Measurements from ENCODE around the gene TCTN3.
"Not testable (repeated sequence)": the region's sequence is repeated elsewhere in the genome, so short reads cannot be mapped to it uniquely, and the experiment has no call there.

TCTN3 gene, protein sequence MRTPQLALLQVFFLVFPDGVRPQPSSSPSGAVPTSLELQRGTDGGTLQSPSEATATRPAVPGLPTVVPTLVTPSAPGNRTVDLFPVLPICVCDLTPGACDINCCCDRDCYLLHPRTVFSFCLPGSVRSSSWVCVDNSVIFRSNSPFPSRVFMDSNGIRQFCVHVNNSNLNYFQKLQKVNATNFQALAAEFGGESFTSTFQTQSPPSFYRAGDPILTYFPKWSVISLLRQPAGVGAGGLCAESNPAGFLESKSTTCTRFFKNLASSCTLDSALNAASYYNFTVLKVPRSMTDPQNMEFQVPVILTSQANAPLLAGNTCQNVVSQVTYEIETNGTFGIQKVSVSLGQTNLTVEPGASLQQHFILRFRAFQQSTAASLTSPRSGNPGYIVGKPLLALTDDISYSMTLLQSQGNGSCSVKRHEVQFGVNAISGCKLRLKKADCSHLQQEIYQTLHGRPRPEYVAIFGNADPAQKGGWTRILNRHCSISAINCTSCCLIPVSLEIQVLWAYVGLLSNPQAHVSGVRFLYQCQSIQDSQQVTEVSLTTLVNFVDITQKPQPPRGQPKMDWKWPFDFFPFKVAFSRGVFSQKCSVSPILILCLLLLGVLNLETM

DNA sequence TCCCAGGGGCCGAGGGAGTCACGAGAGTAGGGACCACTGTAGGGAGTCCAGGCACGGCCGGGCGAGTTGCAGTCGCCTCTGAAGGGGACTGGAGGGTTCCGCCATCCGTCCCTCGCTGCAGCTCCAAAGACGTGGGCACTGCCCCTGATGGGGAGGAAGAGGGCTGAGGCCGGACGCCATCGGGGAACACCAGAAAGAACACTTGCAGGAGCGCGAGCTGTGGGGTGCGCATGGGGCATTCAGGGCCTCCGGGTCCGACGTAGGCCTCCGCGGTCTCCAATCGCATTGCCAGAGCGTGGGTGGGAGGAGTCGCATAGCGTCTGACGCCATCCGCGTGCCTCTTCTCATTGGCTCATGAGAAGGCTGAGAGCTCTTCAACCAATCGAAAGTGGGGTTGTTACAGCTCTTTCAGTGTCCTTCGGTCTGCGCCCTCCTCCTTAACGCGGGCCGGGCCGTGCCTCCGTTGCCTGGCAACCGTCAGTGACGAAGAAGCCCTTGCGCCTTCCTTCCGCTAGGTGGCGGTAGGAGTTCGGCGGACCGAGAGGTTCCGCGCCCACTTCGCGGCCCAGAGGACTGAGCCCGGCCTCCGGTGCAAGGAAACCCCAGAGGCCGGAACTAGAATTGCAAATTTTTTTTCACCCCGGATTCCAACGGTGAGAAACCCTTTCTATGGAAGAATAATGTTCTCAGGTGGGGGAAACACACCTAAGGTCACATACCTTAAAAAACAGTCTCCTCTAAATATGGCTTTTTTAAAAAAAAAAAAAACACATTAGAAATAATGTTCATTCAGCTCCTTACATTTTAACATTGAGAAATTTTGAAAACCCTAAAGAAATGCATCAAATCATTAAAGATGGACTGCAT is at the start of gene TCTN3:
Gene TCTN3, minus strand, starts transcription at position 260 of the 867 bp plus-strand sequence. Its CDS starts 28 bp downstream, at position 232.
- no peaks in the 10 kb centered on the region for H3K27me3 ChIP-seq (ENCODE audit: control insufficient read depth in 1 of 2, insufficient read depth in 2 of 2, low read length in 2 of 2)
- peak within 1 kb of the TSS; percentile 97 to 99 for H3K4me3 ChIP-seq (ENCODE audit: low read depth in 1 of 2, low read length in 2 of 2)
- no peaks in the 10 kb centered on the region for H3K9me3 ChIP-seq (ENCODE audit: control insufficient read depth in 1 of 2, low read length in 2 of 2)
- H3K9ac ChIP-seq (ENCODE audit: low read depth in 1 of 2, low read length in 2 of 2), result peak within 1 kb of the TSS; percentile 92 to 96
- peak within 1 kb of the TSS; percentile 76 for H3K27ac ChIP-seq (ENCODE audit: low read depth, low read length)
- H3K4me1 ChIP-seq (ENCODE audit: control insufficient read depth in 1 of 2, insufficient read depth in 2 of 2, low read length in 2 of 2), result peaks cover 18 to 20% of the 10 kb centered on the region in 2 donors
- H3K36me3 ChIP-seq (ENCODE audit: control insufficient read depth in 1 of 2, insufficient read depth in 2 of 2, low read length in 2 of 2), result peaks cover 0 to 16% of the 10 kb centered on the region in 2 donors

DNA sequence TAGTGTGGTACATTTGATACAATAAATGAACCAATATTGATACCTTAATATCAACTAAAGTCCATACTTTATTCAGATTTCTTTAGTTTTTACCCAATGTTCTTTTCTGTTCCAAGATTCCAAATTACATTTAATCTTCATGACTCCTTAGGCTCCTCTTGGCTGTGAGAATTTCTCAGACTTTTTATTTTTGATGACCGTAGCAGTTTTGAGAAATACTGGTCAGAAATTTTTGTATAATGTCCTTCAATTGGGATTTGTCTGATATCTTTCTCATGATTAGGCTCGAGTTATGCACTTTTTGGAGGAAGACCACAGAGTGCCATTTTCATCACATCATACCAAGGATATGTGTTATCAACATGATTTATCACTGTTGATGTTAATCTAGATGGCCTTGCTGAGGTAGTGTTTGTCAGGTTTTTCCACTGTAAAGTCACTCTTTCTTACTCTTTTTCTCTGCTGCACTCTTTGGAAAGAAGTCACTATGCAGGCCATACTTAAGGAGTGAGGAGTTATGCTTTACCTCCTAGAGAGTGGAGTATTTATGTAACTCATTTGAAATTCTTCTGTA is 49.3 kb upstream of the TCTN3 start:
- no peak overlapping the region for H3K9ac ChIP-seq (ENCODE audit: low read depth in 1 of 2, low read length in 2 of 2)
- H3K27ac ChIP-seq (ENCODE audit: low read depth, low read length), result no peak overlapping the region
- peaks cover 0 to 3% of the 10 kb centered on the region in 2 donors for H3K9me3 ChIP-seq (ENCODE audit: control insufficient read depth in 1 of 2, low read length in 2 of 2)
- H3K4me1 ChIP-seq (ENCODE audit: control insufficient read depth in 1 of 2, insufficient read depth in 2 of 2, low read length in 2 of 2), result peaks cover 7 to 9% of the 10 kb centered on the region in 2 donors
- H3K36me3 ChIP-seq (ENCODE audit: control insufficient read depth in 1 of 2, insufficient read depth in 2 of 2, low read length in 2 of 2), result no peaks in the 10 kb centered on the region
- H3K4me3 ChIP-seq (ENCODE audit: low read depth in 1 of 2, low read length in 2 of 2), result no peak overlapping the region
- H3K27me3 ChIP-seq (ENCODE audit: control insufficient read depth in 1 of 2, insufficient read depth in 2 of 2, low read length in 2 of 2), result peaks cover 0 to 4% of the 10 kb centered on the region in 2 donors

DNA sequence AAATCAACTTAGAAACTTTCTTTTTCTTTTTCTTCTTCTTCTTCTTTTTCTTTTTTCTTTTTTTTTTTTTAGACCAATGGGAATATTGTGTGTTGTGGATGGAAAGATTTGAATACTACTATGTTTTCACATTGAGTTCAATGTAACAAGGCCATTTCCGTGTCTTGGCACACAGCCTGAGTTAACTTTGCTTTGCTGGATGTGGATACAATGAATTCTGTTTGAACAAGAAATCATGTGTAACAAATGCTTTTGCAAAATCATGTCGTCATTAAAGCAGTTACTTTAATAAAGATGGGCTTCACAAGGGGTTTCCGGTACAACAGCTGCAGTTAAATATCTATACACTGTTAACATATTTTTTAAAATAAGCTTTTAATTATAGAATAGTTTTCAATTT is 48.8 kb upstream of the TCTN3 start:
- Histone ChIP-seq H3K27me3 (ENCODE audit: control insufficient read depth in 1 of 2, insufficient read depth in 2 of 2, low read length in 2 of 2) (peaks cover 0 to 3% of the 10 kb centered on the region in 2 donors), H3K4me3 (ENCODE audit: low read depth in 1 of 2, low read length in 2 of 2) (no peak overlapping the region), H3K9me3 (ENCODE audit: control insufficient read depth in 1 of 2, low read length in 2 of 2) (peaks cover 0 to 3% of the 10 kb centered on the region in 2 donors), H3K36me3 (ENCODE audit: control insufficient read depth in 1 of 2, insufficient read depth in 2 of 2, low read length in 2 of 2) (no peaks in the 10 kb centered on the region), H3K27ac (ENCODE audit: low read depth, low read length) (no peak overlapping the region), H3K4me1 (ENCODE audit: control insufficient read depth in 1 of 2, insufficient read depth in 2 of 2, low read length in 2 of 2) (peaks cover 7 to 9% of the 10 kb centered on the region in 2 donors), H3K9ac (ENCODE audit: low read depth in 1 of 2, low read length in 2 of 2) (no peak overlapping the region)

DNA sequence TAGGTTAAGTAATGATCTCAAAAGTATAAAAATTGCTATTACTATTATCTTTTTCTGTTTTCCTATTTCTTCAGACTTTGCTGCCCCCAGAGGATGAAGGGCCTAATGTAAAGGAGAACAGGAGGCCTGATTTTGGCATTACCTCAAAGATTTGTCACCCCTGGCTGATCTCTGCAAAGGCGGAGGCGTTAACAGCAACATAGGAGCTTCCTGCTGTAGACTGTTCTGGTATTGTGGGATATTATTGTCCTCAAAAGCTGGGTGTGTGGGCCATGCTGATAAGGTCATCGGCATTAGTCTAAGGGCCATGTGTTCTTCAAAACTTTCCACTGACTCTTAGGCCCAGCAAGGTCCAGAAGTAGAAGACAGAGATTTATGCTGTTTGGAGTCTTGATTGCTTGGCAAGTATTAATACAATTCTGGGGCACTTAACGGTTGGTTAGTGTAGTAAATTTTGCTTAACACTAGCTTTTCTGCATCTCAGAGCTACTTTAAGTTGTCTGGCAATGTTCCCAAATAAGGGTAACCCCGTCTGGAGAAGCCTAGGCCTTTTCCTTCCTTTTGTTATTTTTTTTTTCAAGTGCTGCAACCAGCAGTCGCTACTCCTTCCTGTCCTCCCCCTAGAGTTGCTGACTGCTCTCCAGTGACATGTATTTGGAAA is 48.2 kb upstream of the TCTN3 start:
- Histone ChIP-seq H3K4me3 (ENCODE audit: low read depth in 1 of 2, low read length in 2 of 2) (no peak overlapping the region), H3K27ac (ENCODE audit: low read depth, low read length) (no peak overlapping the region), H3K4me1 (ENCODE audit: control insufficient read depth in 1 of 2, insufficient read depth in 2 of 2, low read length in 2 of 2) (peaks cover 7 to 9% of the 10 kb centered on the region in 2 donors), H3K9me3 (ENCODE audit: control insufficient read depth in 1 of 2, low read length in 2 of 2) (peaks cover 0 to 3% of the 10 kb centered on the region in 2 donors), H3K36me3 (ENCODE audit: control insufficient read depth in 1 of 2, insufficient read depth in 2 of 2, low read length in 2 of 2) (no peaks in the 10 kb centered on the region), H3K27me3 (ENCODE audit: control insufficient read depth in 1 of 2, insufficient read depth in 2 of 2, low read length in 2 of 2) (no peaks in the 10 kb centered on the region), H3K9ac (ENCODE audit: low read depth in 1 of 2, low read length in 2 of 2) (no peak overlapping the region)

DNA sequence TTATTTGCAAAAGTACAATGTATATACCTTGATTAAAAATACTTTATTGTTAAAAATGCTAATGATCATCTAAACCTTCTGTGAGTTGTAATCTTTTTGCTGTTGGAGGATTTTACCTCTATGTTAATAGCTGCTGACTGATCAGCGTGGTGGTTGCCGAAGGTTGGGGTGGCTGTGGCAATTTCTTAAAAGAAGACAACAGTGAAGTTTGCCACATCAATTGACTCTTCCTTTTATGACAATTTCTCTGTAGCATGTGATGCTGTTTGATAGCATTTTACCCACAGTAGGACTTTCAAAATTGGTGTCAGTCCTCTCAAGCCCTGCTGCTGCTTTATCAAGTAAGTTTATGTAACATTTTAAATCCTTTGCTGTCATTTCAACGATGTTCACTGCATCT is 45.3 kb upstream of the TCTN3 start:
- no peaks in the 10 kb centered on the region for H3K9me3 ChIP-seq (ENCODE audit: control insufficient read depth in 1 of 2, low read length in 2 of 2)
- peaks cover 7 to 9% of the 10 kb centered on the region in 2 donors for H3K4me1 ChIP-seq (ENCODE audit: control insufficient read depth in 1 of 2, insufficient read depth in 2 of 2, low read length in 2 of 2)
- no peaks in the 10 kb centered on the region for H3K36me3 ChIP-seq (ENCODE audit: control insufficient read depth in 1 of 2, insufficient read depth in 2 of 2, low read length in 2 of 2)
- no peak overlapping the region for H3K4me3 ChIP-seq (ENCODE audit: low read depth in 1 of 2, low read length in 2 of 2)
- H3K9ac ChIP-seq (ENCODE audit: low read depth in 1 of 2, low read length in 2 of 2), result no peak overlapping the region
- no peak overlapping the region for H3K27ac ChIP-seq (ENCODE audit: low read depth, low read length)
- H3K27me3 ChIP-seq (ENCODE audit: control insufficient read depth in 1 of 2, insufficient read depth in 2 of 2, low read length in 2 of 2), result no peaks in the 10 kb centered on the region

DNA sequence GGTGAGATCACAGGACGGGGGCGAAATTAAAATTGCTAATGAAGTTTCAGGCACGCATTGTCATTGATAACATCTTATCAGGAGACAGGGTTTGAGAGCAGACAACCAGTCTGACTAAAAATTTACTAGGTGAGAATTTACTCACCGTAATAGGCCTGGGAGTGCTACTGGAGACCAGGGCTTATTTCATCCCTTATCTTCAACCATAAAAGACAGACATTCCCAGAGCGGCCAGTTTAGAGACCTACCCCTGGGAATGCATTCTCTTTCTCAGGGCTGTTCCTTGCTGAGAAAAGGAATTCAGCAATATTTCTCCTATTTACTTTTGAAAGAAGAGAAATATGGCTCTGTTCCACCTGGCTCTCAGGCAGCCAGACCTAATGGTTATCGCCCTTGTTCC is 39.2 kb upstream of the TCTN3 start:
- not testable (repeated sequence) for H3K4me3 ChIP-seq (ENCODE audit: low read depth in 1 of 2, low read length in 2 of 2); H3K27me3 ChIP-seq (ENCODE audit: control insufficient read depth in 1 of 2, insufficient read depth in 2 of 2, low read length in 2 of 2); H3K9me3 ChIP-seq (ENCODE audit: control insufficient read depth in 1 of 2, low read length in 2 of 2); H3K9ac ChIP-seq (ENCODE audit: low read depth in 1 of 2, low read length in 2 of 2); H3K27ac ChIP-seq (ENCODE audit: low read depth, low read length); H3K4me1 ChIP-seq (ENCODE audit: control insufficient read depth in 1 of 2, insufficient read depth in 2 of 2, low read length in 2 of 2); H3K36me3 ChIP-seq (ENCODE audit: control insufficient read depth in 1 of 2, insufficient read depth in 2 of 2, low read length in 2 of 2)

DNA sequence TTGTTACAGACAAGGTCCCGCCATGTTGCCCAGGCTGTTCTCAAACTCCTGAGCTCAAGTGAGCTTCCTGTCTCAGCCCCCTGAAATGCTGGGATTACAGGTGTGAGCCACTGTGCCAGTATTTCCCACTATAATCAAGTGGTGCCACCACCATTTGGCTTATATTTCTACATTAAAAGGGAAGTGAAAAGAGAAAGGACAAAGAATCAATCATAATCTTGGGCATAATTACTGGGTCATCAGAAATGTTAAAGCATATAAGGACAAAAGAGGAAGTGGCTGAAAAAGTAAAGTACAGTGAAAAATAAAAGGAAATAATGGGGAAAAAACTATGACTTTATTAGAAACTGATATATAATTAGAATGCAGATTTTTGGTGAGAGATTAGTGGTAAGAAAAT is 36.5 kb upstream of the TCTN3 start:
- Histone ChIP-seq H3K4me3 (ENCODE audit: low read depth in 1 of 2, low read length in 2 of 2) (no peak overlapping the region), H3K4me1 (ENCODE audit: control insufficient read depth in 1 of 2, insufficient read depth in 2 of 2, low read length in 2 of 2) (no peaks in the 10 kb centered on the region), H3K36me3 (ENCODE audit: control insufficient read depth in 1 of 2, insufficient read depth in 2 of 2, low read length in 2 of 2) (no peaks in the 10 kb centered on the region), H3K27me3 (ENCODE audit: control insufficient read depth in 1 of 2, insufficient read depth in 2 of 2, low read length in 2 of 2) (no peaks in the 10 kb centered on the region), H3K27ac (ENCODE audit: low read depth, low read length) (no peak overlapping the region), H3K9me3 (ENCODE audit: control insufficient read depth in 1 of 2, low read length in 2 of 2) (peaks cover 0 to 9% of the 10 kb centered on the region in 2 donors), H3K9ac (ENCODE audit: low read depth in 1 of 2, low read length in 2 of 2) (no peak overlapping the region)

DNA sequence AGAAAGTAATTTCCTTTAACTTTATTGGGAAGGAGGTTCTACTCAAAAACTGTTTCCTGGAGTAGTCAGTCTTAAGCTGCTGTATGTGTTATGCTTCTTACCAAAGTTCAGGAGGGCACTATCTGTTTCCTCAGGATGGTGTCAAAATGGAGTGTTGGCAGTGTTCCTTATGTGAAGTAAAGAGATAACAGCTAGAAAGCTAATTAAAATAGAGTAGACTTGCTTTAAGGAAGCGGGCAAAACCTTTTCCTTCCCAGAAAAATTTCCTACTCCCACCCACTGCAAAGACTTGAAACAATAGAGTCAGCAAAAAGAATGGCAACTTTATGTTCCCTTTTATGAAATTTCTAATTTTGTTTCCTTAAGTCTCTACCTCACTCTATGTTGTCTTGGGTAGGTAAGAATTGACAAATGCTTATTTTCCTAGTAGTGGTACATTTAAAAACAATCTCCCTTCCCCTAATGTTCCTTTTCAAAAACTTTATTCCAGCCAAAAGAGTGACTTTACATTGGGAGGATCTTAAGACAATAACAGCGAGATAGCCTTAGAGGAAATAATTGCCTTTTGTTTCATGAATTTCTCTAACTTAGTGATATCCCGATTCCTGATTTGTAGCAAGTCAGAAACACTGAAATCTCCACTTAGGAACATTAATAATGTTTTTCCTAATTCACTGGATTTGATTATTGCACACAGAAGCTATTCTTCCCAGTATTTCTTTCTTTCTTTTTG is 35.8 kb upstream of the TCTN3 start:
- H3K9ac ChIP-seq (ENCODE audit: low read depth in 1 of 2, low read length in 2 of 2), result no peak overlapping the region
- H3K27ac ChIP-seq (ENCODE audit: low read depth, low read length), result no peak overlapping the region

DNA sequence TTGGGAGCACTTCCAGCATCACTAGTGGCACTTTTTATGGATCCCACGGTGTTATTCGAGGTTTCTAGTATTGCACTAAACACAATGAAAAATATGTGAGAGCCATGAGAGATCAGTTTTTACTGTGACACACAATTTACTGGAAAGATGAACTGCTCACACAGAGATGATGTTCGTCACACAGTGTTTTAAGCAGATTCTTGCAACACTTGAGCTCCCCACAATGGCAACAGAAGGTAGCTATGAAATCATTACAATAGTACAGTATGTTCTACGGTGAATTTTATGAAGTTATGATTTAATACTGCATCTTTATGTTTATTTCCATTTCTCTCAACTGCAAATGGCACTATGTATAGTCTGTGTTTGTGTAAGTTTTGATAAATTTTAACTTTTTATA is 34.8 kb upstream of the TCTN3 start:
- H3K27me3 ChIP-seq (ENCODE audit: control insufficient read depth in 1 of 2, insufficient read depth in 2 of 2, low read length in 2 of 2), result no peaks in the 10 kb centered on the region
- no peak overlapping the region for H3K4me3 ChIP-seq (ENCODE audit: low read depth in 1 of 2, low read length in 2 of 2)
- no peak overlapping the region for H3K27ac ChIP-seq (ENCODE audit: low read depth, low read length)
- H3K36me3 ChIP-seq (ENCODE audit: control insufficient read depth in 1 of 2, insufficient read depth in 2 of 2, low read length in 2 of 2), result no peaks in the 10 kb centered on the region
- no peak overlapping the region for H3K9ac ChIP-seq (ENCODE audit: low read depth in 1 of 2, low read length in 2 of 2)
- H3K4me1 ChIP-seq (ENCODE audit: control insufficient read depth in 1 of 2, insufficient read depth in 2 of 2, low read length in 2 of 2), result no peaks in the 10 kb centered on the region
- H3K9me3 ChIP-seq (ENCODE audit: control insufficient read depth in 1 of 2, low read length in 2 of 2), result peaks cover 0 to 9% of the 10 kb centered on the region in 2 donors

More for the DNA sequence above, 35.8 kb upstream of the TCTN3 start:
- no peaks in the 10 kb centered on the region for H3K4me1 ChIP-seq (ENCODE audit: control insufficient read depth in 1 of 2, insufficient read depth in 2 of 2, low read length in 2 of 2)
- peaks cover 0 to 9% of the 10 kb centered on the region in 2 donors for H3K9me3 ChIP-seq (ENCODE audit: control insufficient read depth in 1 of 2, low read length in 2 of 2)
- H3K27me3 ChIP-seq (ENCODE audit: control insufficient read depth in 1 of 2, insufficient read depth in 2 of 2, low read length in 2 of 2), result no peaks in the 10 kb centered on the region
- H3K36me3 ChIP-seq (ENCODE audit: control insufficient read depth in 1 of 2, insufficient read depth in 2 of 2, low read length in 2 of 2), result no peaks in the 10 kb centered on the region
- H3K4me3 ChIP-seq (ENCODE audit: low read depth in 1 of 2, low read length in 2 of 2), result no peak overlapping the region

Data from duodenal mucosa (tissue), 2 donors.